ENCODE results near the gene ITIH5.

- TF ChIP-seq EP300 (IDR thresholded peaks at IDR 0.05) (no peak), CTCF (IDR thresholded peaks at IDR 0.05) (no peak), POLR2A (IDR thresholded peaks at IDR 0.05) (no peak), POLR2AphosphoS5 (IDR thresholded peaks at IDR 0.05) (no peak)
Measured at GRCh38 chr10:7523656-7524055, 143.1 kb downstream of the ITIH5 start.
